Left renal cortex interstitium (tissue), 4 donors: ENCODE data around the gene LPCAT4. TPM values are rescaled to one million over a fixed set of nuclear protein-coding genes. Genes with fewer than 3 reads are reported as not detected.
"Not testable (repeated sequence)": the region's sequence is repeated elsewhere in the genome, so short reads cannot be mapped to it uniquely, and the experiment has no call there.

Experiments
- DNase-seq, 4 donors: peaks; one replicate each; pipeline ENCODE4 v3.0.0-alpha.2; 2013; ENCODE audit warnings: low read depth in 4 of 4, low spot score in 2 of 4, missing footprints in 1 of 4
- polyA plus RNA-seq, 4 donors: library from polyadenylated mRNA; unstranded; fragments of 120-200 nt; gene quantifications; one replicate each; pipeline ENCODE4 v1.2.1, GENCODE V29; 2013; ENCODE audit not compliant: insufficient read length in 4 of 4

LPCAT4 gene
- polyA plus RNA-seq, 4 donors, result 31.0 to 56.7 (median 43.3) TPM

DNA sequence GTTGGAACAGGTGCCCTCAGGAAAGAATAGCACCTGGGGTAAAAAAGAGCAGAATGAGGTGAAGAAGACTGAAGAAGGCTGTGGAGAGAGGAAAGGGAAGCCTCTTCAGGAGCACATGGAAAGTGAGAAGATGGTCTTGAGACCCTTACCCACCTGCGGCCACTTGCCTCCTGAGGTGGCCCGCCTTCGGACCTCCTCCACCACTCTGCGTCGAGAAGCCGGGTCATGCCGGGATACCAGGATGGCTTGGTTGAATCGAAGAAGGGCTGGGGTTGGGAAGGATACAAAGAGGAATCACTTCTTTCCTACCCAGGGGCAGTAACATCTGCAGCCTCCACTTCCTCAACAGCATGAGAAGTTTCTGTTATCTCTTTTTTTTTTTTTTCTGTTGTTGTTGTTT, 3.0 kb downstream of the LPCAT4 start:
- DNase-seq, result no peak

GRCh38 chr15:34362047-34362773, 4.8 kb downstream of the LPCAT4 start:
- DNase-seq, result no peak

DNA sequence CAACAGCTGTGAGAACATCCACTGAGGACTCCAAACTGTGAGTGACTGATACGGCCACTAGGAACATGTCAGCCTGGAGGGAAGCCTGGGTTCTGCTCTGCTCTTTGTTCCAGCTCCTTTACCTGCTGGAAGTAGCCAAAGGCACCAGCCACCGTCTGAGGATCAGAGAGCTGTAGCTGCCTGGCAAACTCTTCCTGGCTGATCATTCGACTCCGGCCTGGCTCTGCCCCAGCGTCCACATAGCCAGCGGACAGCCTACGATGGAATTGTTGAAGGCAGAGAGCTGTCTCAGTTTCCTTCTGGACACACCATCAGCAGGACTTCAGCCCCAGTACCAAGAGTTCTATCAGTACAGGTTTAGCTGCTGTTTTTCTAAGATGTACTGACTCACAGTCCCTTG, 5.7 kb downstream of the LPCAT4 start:
- no peak for DNase-seq

- DNase-seq, result no peak
These were observed 6.7 kb downstream of the LPCAT4 start for GRCh38 chr15:34360298-34360697.

DNA sequence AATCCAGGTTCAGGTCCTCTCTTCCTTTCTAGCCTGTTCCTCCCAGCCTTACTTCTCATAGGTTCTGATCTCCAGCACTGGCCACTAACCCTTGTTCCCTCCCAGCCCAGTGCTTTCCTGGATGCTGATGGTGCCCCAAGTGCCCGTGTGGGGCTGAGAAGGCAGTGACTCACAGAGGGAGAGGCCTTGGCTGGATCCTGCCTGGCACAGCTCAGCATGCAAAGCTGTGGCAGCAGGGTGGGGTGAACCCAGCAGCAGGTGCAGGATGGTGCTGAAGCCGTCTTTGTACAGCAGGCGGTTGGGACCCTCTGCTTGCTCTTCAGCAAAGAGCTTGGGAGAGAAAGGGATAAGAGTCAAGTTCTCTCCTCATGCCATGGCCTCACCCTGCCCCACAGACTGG, 7.6 kb downstream of the LPCAT4 start:
- DNase-seq, result no peak

DNA sequence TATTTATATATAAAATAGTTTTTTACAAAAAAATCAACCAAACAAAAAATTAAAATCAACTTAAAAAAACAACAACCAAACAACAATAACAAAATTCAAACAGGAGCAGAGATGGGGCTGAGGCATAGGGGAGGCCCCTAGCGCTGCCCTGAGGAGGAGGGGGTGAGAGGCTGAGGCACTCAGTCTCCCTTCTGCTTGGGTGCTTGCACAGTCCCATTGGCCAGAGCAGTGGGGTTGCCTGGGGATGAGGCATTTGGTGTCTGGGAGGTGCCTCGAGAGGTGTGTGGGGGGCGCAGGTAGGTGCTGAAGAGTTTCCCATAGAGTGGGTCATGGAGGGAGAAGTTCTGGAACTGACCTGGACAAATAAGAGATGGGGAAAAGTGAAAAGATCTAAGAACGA, 8.0 kb downstream of the LPCAT4 start:
- DNase-seq, result no peak

GRCh38 chr15:34358367-34358766, 8.6 kb downstream of the LPCAT4 start:
- no peak for DNase-seq

- DNase-seq, result no peak
These were observed 9.3 kb downstream of the LPCAT4 start for GRCh38 chr15:34357653-34358052.

- no peak for DNase-seq
These were observed 11.8 kb downstream of the LPCAT4 start for GRCh38 chr15:34355241-34355640.

- no peak for DNase-seq
These were observed 12.7 kb downstream of the LPCAT4 start for GRCh38 chr15:34354286-34354685.

- DNase-seq, result no peak
These were observed 13.4 kb downstream of the LPCAT4 start for GRCh38 chr15:34353627-34354026.

- not testable (repeated sequence) for DNase-seq
These were observed 14.0 kb downstream of the LPCAT4 start for GRCh38 chr15:34352996-34353395.

- DNase-seq, result no peak
These were observed 17.2 kb downstream of the LPCAT4 start for GRCh38 chr15:34349769-34350168.

- no peak for DNase-seq
These were observed 18.2 kb downstream of the LPCAT4 start for GRCh38 chr15:34348735-34349300.

GRCh38 chr15:34347951-34348638, 18.9 kb downstream of the LPCAT4 start:
- DNase-seq, result no peak

DNA sequence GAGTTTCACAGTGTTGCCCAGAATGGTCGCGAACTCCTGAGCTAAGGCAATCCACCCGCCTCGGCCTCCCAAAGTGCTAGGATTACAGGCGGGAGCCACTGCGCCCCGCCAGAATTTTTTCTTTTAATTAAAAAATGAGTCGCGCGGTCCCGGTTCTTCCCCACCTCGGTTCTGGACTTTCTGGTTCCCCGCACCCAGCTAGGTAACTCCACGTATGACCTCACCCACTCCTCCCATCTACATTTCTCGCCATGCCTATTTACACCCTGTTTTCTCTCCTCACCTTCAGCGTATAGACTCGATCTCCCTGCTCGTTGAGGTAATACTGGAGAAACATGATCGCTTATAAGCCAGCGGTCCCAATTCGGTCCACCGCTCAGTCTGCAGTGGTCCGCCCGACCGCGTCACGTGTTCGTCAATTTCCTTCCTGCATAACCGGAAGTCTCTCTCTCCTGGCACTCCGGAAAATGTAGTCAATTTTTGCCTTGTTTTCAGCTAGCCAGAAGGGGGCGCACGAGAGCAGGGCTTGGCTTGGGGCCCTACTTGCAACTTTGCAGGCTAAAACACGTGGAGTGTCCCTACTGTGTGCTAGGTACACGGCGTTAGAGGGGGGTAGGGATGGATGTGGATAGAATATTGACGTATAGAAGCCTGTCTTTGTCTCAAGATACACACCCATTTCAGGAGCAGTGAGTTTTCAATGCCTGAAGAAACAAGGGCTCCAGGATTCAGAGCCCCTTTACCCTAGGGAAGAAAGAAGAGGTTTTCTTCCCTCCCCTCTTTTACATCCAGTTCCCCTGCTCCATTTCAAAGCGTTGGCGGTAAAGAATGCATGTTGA, 24.0 kb downstream of the LPCAT4 start, which contains the start of the genes NOP10 and NUTM1:
Gene NOP10, minus strand, starts transcription at position 400 of the 839 bp plus-strand sequence. Its CDS starts 63 bp downstream, at position 337.
Gene NUTM1, plus strand, starts transcription at position 579 of the 839 bp plus-strand sequence. CDS start 382 bp downstream, outside the sequence.
- DNase-seq, result peak in 3 of 4 donors; percentile 81 to 88 (median 86)

DNA sequence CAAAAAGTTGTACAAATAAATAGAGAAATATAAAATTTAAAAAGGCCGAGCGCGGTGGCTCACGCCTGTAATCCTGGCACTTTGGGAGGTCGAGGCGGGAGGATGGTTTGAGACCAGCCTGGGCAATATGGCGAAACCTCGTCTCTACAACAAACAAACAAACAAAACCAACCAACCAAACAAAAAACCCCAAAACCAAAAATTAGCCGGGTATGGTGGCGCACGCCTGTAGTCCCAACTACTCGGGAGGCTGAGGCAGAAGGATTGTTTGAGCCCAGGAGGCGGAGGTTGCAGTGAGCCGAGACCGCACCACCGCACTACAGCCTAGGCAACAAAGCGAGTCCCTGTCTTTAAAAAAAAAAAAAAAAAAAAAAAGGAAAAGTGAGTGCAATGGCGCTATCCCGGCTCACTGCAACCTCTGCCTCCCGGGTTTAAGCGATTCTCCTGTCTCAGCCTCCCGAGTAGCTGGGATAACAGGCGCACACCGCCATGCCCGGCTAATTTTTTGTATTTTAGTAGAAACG, 24.7 kb downstream of the LPCAT4 start:
- not testable (repeated sequence) for DNase-seq

DNA sequence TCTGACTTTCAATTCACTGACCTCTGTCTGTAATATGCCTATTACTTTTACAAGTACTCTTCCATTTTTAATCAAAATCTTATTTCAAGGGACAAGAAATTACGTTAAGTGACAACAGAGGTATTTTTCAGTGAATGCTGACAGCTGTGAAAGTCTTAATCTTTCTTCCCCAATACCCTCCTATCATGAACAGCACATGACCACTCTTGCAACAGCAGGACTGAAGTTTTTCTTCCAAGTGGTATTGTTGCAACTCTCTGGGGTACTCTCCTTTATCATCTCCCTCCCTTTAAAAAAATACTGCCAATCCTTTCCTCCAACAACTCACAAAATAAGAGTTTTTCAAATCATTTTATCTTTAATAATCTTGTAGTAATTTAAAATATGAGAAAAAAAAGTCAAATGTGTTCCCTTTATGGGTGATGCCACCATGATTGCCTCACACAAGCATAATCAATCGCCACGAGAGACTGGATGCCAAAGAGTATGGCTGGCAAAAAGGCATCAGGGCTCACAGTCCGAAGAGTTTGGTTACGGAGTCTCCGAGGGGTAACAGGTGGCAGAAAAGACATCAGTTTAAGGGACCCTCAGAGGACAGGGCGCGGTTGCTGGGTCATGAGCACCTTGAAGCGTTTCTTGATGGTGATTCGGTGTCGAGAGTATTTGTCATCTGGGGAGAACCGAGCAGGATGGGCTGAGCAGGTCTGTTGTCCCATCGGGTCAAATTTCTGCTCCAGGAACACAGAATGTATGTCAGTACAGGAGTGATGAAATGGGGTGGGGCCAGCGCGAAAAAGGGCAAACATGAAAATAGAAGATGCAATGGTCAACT, 25.4 kb downstream of the LPCAT4 start:
- DNase-seq, result no peak

GRCh38 chr15:34339946-34340345, 27.1 kb downstream of the LPCAT4 start:
- DNase-seq, result no peak

DNA sequence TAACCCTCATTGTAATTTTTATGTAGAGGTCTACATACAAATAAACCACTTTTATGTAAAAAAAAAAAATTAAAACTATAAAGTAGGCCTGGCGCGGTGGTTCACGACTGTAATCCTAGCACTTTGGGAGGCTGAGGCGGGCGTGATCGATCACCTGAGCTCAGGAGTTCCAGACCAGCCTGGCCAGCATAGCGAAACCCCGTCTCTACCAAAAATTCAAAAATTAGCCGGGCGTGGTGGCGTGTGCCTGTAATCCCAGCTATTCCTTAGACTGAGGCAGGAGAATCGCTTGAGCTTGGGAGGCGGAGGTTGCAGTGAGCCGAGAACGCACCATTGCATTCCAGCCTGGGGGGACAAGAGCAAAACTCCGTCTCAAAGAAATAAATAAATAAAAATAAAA, 28.6 kb downstream of the LPCAT4 start:
- no peak for DNase-seq
